CD1c-positive myeloid dendritic cell (primary cell): ENCODE results near the gene FOXD3.

Source experiments
- DNase-seq: peaks from one replicate; pipeline ENCODE4 v3.0.0-alpha.2; 2016; ENCODE audit errors: extremely low spot score

Gene FOXD3

GRCh38 chr1:63322114-63322943 is at the start of gene FOXD3:
Gene FOXD3 (plus strand): TSS chr1:63322567. CDS start chr1:63323059, 492 bp downstream.
- peak; percentile 53 for DNase-seq

DNA sequence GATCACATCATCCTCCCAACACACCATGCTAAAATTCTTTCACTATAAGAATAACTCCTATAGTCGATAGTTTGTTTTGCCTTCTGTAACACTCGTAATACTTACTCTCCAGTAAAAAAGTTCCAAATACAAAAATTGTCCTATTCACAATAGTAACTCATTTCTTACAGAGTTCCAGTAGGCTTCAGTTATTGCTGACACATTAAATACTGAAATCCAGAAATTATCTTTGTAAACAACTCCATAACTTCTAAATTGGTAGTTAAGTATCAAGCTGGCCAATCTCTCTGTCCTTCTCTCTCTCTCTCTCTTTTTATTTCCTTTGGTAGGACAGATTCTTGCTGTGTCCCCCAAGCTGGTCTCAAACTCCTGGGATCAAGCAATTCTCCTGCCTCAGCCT is 49.6 kb upstream of the FOXD3 start:
- DNase-seq = no peak

GRCh38 chr1:63274371-63274770 is 48.0 kb upstream of the FOXD3 start:
- no peak for DNase-seq

DNA sequence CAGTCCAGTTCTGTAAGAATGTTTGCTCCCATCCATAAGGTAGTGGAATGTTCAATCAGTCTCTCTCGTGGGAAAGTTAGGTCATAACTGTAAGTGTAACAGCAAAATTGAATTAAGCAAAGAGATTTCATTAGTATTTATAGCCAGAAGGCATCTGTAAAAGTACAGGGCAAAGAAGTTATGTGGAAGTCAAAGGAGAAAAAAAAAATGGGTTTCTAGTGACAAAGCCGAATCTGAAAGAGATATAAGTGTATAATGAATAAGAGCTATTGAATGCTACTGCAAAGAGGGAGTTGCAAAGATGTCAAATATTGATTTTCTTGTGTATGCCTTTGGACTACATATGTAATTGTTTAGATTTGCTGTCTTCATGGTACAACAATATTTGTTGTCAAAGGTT is 47.4 kb upstream of the FOXD3 start:
- no peak for DNase-seq

DNA sequence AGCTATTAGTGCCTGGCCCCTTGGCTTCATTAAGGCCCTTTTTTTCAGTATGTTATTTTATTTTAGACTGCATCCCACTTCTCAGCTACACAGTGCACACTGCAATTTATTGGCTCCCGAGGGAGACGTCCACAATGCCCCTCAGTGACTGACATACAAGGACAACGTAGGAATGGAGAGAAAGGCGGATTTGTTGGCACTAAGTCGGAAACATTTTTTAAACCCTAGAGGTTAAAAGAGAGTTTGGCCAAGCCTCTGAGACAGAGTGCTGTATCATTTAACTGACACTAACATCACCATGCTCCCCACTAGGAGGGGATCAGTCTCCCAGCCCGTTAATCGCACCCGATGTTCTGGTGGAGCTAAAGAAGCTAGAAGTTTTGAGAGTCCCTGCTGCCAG is 45.7 kb upstream of the FOXD3 start:
- DNase-seq = no peak

DNA sequence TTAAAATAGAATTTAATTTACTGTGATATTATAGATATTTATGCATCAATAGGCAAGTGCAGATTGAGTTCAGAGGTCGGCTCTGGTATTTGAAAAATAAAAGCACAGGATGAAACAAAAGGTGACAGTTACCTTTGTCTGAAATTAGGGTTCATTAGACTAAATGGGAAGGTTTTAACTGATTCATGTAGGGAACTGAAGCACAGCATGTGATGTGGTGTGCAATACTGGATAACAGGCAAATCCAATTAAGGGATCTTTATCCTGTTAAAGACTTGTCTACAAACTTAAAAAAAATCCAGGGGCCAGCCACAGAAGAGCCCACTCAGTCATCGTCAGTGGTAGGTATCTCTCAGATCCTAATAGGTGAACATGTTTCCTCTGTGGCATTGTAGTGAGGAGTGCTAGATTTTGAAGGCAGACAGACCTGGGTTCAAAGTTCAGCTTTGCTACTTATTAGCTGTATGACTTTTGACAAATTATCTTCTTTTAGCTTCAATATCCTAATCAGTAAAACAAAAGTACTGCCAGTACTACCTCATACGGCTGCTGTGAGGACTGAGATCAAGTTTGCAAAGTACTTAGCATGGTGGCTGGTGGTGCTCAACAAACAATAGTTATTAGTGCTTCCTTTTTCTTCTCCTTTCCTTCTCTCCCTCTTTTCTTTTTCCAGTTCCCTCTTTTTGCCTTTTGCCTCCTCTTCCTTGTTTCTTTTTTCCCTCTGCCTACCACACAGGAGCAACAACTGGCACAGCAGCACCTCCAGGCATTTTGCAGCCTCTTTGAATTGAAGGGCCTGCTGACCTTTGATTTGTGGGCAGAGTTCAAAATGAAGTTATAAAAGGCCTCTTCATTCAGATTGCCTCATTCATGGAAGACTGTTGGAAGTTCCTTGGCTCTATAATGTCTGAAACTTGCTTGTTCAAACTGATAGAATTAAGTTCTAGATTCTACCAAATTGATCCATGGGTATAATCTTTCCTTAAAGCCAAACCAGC is 44.9 kb upstream of the FOXD3 start:
- no peak for DNase-seq

GRCh38 chr1:63281753-63282152 is 40.6 kb upstream of the FOXD3 start:
- DNase-seq = no peak

GRCh38 chr1:63289135-63289534 is 33.2 kb upstream of the FOXD3 start:
- DNase-seq = no peak

- DNase-seq = no peak
These were observed 27.4 kb upstream of the FOXD3 start for GRCh38 chr1:63294803-63295594.

DNA sequence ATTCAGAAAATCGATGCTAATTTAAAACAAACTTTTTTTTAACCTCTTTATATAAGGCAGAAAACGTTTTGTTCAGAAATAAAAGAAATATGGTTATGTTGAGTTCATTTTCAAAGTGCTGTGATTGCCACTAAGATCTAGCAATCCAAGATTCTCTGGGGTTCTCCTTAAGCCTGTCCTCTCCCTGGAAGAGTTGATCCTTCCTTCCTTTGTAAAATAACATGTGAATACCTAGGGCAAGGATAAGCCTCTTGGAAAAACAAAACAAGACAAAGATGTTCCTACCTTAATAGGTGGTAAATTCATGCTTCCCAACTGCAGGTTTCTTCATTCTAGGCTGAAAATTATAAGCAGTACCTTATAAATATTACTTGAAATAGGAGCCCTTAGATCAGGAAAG is 18.0 kb upstream of the FOXD3 start:
- no peak for DNase-seq

- DNase-seq = no peak
These were observed 17.3 kb upstream of the FOXD3 start for GRCh38 chr1:63305043-63305442.

GRCh38 chr1:63307196-63307794 is 15.1 kb upstream of the FOXD3 start:
- DNase-seq = no peak

DNA sequence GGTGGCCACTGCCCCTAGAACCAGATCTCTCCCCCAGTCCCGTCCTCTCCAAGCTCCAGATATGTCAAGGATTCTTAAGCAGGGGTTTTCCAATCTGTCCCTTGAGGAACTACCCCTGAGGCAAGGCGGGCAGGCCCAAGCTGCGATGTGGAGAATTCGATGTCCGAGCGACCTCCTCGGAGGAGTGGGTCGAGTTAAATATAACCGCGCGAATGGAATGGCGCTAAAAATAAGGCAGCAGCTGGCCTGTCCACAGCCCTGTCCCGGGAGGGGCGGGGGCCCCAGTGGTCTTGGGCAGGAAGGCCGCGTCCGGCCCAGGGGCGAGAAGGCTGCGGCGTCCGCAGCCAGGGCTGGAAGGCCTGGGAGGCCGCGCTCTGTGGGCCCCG is 5.8 kb upstream of the FOXD3 start:
- no peak for DNase-seq

DNA sequence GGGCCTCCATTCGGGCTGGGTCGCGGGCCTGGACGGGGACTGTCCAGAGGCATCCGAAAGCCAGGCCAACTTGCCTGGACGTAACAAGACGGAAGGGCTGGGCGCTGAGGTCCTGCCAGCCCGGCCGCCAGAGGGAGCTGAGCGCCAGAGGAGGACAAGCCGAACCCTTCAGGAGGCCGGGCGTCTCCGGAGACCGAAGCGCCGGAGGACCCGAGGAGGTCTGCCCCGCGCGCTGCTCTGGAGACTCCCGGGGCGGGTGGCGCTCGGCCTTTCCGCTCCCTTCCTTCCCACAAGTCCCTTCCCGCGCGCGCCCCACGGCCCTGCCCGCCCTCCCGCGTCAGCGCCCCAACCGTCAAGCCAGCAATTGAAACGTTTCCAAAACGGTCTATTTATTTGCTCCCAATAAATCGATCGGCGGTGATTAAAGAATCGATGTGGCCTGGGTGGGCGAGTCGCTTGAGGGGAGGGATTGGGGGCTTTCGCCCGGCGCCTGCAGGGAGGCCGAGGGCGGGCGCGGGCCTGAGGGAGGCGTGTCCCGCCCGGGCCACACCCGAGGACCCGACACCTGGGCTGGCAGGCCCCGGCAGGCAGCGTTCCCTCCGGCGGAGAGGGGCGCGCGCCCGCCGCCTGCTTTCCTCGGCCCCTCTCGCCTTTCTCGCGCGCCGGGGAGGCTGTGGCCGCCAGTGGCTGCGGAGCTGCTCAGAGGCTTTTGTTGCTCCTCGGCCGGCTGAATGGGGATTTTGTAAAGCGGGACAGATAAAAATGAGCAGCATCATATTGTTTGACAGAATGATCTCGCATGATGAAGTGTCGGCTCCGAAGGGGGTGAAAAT is 5.2 kb upstream of the FOXD3 start:
- DNase-seq = peak; percentile 82

GRCh38 chr1:63317817-63318152 is 4.6 kb upstream of the FOXD3 start:
- DNase-seq = no peak

DNA sequence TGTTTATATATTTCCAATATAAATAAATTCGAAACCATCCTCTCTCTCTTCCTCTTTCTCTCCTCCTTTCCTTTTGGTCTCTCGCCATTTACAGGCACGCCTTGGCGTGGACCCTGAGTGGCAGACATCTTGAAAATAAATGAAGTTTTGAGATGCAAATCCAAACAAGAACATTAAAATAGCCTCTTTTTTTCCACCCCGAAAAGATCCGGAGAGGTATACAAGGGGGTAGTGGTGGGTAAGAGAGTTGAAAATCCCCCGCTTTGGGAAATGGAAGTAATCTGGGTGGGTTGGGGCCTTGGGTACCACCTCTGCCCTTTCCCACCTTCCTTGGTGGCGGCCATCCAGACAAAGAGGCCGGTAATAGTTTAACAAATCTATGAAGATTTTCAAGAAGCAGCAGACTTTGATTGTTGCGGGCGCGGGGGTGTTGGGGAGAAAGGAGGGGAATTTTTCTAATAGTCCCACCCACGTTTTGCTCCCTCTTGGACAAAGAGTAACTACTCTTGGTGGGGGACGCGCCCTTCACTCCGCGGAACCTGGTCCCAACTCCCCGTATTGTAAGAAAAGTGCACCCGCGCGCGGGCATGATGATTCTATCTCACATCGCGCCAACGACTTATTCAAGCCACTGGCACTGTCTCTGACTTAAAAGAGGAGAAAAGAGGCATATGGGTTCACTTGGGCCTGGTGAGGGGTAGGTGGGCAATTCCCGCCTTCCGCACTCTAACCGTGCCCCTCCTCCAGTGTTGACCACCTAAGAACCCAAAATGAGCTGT is 4.0 kb upstream of the FOXD3 start:
- no peak for DNase-seq

GRCh38 chr1:63319046-63320021 is 3.0 kb upstream of the FOXD3 start:
- DNase-seq = no peak

DNA sequence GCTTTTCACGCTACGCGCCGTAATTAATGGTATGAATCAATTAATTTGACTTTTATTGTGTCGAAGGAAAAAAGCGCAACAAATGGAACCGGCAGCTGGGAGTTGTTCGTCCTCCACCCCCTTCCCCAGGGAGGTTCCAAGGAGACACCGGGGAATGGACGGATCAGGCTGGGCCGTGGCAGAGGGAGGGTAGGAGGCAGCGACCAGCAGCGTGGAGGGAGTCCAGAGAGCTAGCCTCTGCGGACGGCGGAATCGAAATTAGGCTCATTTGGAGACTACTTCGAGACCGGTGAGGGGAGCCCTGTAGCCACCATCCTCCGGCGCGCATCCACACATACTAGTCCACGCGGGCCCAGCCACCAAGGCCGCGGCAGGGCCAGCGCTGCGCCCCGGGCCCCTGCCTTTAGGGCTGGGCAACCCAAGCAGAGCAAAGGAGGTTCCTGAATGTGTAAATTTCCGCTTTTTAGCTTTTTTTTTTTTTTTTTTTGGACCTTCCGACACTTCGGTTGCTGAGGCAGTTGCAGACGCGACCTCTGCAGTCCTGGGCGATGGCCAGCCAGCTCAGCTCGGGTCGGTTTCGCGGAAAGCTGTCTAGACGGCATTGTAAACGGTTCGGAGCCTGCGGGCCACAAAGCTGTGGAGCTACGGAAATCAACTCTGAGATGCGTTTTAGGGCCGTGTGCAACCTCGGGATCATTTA is 2.2 kb upstream of the FOXD3 start:
- DNase-seq = peak; percentile 40
